ENCODE results near the gene ASRGL1. TPM values are rescaled to one million over a fixed set of nuclear protein-coding genes. Genes with fewer than 3 reads are reported as not detected.
"Not testable (repeated sequence)": the region's sequence is repeated elsewhere in the genome, so short reads cannot be mapped to it uniquely, and the experiment has no call there.

The ASRGL1 gene
- total RNA-seq, 1 donor from 2014 or later, result 17.0 TPM

- DNase-seq (ENCODE audit: low spot score), result no peak
- no peak for ATAC-seq
These were observed 7.0 kb downstream of the ASRGL1 start for GRCh38 chr11:62344210-62344609.

DNA sequence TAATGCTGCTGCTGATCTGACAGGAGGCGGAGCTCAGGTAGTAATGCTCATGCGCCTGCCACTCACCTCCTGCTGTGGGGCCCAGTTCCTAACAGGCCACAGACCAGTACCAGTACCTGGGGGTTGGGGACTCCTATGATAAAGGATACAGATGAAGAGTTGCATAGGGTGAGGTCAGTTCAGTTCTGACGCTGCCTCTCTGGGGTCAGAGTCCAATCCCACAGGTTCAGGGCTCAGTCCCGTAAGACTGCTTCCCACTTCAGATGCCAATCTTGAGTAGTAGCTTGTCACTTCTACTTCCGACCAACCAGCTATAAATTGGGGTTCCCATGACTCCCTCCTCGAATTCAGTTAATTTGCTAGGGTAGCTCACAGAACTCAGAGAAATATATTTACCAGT, 8.6 kb downstream of the ASRGL1 start:
- intact Hi-C loops (cut with DNase I), result no loop called here
- no peak for DNase-seq (ENCODE audit: low spot score)
- ATAC-seq, result no peak

More at GRCh38 chr11:62344210-62344609, 7.0 kb downstream of the ASRGL1 start:
- intact Hi-C loops (cut with DNase I), result no loop called here

GRCh38 chr11:62352355-62353336, 15.4 kb downstream of the ASRGL1 start:
- ATAC-seq (no peak), DNase-seq (ENCODE audit: low spot score) (no peak)
- intact Hi-C loops (cut with DNase I), result no loop called here

DNA sequence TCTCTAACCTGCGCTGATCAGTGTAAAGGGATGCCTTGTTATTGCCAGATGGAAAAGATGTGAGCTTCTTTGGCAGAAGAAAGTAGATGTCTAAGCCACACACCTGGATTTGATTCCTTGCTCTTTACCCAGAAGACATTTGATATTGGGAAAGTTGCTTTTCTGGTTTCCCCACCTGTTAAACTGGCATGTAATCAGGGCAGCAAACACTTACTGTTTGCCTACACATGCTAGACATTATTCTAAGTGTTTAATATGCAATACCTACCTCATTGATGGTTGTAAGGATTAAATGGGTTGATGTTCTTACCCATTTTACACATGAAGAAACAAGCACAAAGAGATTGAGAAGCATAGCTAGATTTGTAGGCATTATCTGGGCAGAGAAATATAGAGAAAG, 16.6 kb downstream of the ASRGL1 start:
- no peak for ATAC-seq
- no peak for DNase-seq (ENCODE audit: low spot score)
- intact Hi-C loops (cut with DNase I), result no loop called here

- ATAC-seq (no peak), DNase-seq (ENCODE audit: low spot score) (no peak)
- intact Hi-C loops (cut with DNase I), result no loop called here
These were observed 21.0 kb downstream of the ASRGL1 start for GRCh38 chr11:62358273-62358672.

DNA sequence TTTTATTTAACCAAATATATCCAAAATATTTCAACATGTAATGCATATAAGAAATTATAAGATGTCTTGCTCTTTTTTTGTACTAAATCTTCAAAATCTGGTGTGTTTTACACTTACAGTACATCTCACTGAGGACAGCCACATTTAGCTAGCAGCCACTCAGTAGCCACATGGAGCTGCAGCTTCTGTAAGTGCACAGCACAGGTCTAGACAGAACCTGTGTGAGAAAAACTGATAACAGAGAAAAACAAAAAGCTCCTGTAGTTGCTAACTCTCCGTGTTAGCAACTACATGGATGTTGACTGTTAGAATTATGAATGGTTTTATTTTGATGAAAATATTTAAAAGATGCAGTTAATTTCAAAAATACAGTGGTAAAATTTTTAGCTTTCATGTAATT, 22.2 kb downstream of the ASRGL1 start:
- ATAC-seq, result no peak
- intact Hi-C loops (cut with DNase I), result no loop called here
- no peak for DNase-seq (ENCODE audit: low spot score)

DNA sequence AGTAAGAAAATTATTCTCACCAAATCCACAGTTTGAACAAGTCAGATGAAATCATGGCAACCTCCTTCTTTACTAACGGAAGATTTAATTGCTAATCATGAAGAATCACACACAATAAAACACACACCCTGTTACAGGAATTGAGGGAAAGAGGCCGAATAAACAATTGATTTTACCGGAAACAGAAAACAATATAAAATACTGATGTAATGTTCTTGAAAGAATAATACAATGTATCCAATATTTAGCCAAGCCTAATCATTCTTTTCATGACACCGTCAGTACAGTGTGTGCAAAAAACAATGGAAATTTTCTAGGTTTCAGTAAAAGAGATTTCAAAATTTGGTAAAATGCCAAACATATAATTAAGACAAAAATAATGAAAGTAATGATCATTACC, 23.4 kb downstream of the ASRGL1 start:
- ATAC-seq, result no peak
- intact Hi-C loops (cut with DNase I), result no loop called here
- no peak for DNase-seq (ENCODE audit: low spot score)

DNA sequence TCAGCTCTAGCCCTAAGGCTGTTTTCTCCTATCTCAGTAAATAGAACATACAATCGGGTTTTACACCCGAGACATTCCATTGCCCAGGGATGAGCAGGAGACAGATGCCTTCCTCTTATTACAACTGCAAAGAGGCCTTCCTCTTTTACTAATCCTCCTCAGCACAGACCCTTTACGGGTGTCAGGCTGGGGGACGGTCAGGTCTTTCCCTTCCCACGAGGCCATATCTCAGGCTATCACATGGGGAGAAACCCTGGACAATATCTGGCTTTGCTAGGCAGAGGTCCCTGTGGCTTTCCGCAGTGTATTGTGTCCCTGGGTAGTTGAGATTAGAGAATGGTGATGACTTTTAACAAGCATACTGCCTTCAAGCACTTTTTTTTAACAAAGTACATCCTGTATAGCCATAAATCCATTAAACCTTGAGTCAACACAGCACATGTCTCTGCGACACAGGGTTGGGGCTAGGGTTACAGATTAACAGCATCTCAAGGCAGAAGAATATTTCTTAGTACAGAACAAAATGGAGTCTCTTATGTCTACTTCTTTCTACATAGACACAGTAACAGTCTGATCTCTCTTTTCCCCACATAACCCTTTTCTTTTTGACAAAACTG, 31.7 kb downstream of the ASRGL1 start:
- DNase-seq (ENCODE audit: low spot score); intact Hi-C loops (cut with DNase I); ATAC-seq: not testable (repeated sequence)

DNA sequence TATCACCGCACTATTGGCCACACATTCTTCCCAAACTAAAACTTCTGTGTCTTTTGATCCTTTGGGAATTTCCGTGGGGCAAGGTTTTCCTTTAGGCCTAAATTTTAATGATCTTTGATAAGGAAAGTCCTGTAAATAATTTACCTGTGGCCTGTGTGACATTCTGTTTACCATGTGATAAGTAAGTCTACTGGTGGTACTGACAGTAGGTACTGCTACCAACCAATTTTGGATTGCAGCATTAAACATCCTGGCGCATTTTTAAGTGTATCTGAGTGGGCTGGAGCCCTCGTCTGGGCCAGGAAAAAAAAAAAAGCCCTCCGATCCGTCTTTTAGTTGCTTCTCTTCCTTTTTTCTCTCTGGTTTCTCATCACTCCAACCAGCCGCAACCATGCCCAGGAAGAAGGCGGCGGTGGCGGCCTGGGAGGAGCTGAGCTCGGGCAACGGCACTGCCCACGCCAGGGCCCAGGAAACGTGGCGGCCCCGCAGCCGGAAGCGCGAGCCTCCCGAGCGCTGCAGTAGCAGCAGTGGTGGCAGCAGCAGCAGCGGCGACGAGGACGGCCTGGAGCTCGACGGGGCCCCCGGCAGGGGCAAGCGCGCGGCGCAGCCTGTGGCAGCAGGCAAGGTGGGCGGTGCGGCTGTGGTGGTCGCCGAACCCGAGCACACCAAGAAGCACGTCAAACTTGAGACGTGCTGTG, 33.6 kb downstream of the ASRGL1 start:
- ATAC-seq (no peak), DNase-seq (ENCODE audit: low spot score) (no peak)
- intact Hi-C loops (cut with DNase I), result no loop called here

GRCh38 chr11:62372871-62373270, 35.6 kb downstream of the ASRGL1 start:
- intact Hi-C loops (cut with DNase I), result no loop called here
- ATAC-seq (no peak), DNase-seq (ENCODE audit: low spot score) (no peak)

- intact Hi-C loops (cut with DNase I), result no loop called here
- no peak for DNase-seq (ENCODE audit: low spot score)
- no peak for ATAC-seq
These were observed 36.3 kb downstream of the ASRGL1 start for GRCh38 chr11:62373464-62374119.

GRCh38 chr11:62374801-62375200, 37.6 kb downstream of the ASRGL1 start:
- ATAC-seq, result no peak
- no peak for DNase-seq (ENCODE audit: low spot score)
- intact Hi-C loops (cut with DNase I), result no loop called here

GRCh38 chr11:62378459-62379063, 41.3 kb downstream of the ASRGL1 start:
- ATAC-seq; DNase-seq (ENCODE audit: low spot score); intact Hi-C loops (cut with DNase I): not testable (repeated sequence)

DNA sequence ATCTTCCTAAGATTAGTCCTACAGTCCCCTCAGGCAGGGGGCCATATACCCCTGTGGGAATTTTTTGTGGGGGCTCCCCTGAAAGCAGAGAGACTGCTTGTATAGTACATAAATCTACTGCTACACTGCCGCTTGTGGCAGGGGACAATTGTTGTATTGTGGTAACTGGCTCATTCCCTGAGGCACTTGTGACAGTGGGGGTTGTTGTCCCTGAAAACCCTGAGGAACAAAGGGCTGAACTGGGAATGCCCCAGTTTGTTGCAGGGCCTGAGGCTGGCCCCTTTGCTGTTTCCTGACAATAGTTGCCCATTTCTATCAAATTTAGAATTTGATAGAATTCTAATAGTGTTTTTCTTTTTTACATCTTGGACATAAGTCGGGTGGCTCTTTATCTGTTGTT, 42.3 kb downstream of the ASRGL1 start:
- ATAC-seq; intact Hi-C loops (cut with DNase I); DNase-seq (ENCODE audit: low spot score): not testable (repeated sequence)

GRCh38 chr11:62380821-62381245, 43.6 kb downstream of the ASRGL1 start:
- ATAC-seq (peak; percentile 92), DNase-seq (ENCODE audit: low spot score) (peak; percentile 62)
- intact Hi-C loops (cut with DNase I), result not testable (repeated sequence)

- DNase-seq (ENCODE audit: low spot score) (peak; percentile 22), ATAC-seq (no peak)
- intact Hi-C loops (cut with DNase I), result no loop called here
These were observed 46.6 kb downstream of the ASRGL1 start for GRCh38 chr11:62383822-62384221.

GRCh38 chr11:62386083-62386482, 48.8 kb downstream of the ASRGL1 start:
- intact Hi-C loops (cut with DNase I); ATAC-seq; DNase-seq (ENCODE audit: low spot score): not testable (repeated sequence)

DNA sequence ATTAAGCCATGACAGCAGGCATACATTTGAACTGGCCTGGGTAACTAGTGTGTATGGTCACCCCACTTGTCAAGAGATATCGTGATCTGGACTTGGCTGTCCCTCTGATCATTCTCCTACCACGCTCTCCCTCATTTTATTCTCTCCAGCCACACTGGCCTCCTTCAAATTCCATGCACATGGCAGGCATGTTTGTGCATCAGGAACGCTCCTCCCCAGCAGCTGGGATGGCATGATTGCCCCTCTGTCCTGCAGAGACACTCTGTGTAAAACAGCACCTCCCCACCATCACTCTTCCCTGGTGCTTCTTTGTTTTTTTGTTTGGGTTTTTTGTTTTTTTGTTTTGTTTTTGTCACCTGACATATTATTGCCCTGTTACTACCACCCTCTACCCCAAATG, 50.1 kb downstream of the ASRGL1 start:
- intact Hi-C loops (cut with DNase I), result no loop called here
- no peak for ATAC-seq
- peak; percentile 4 for DNase-seq (ENCODE audit: low spot score)

- DNase-seq (ENCODE audit: low spot score) (peak; percentile 33), ATAC-seq (no peak)
- intact Hi-C loops (cut with DNase I), result no loop called here
These were observed 51.8 kb downstream of the ASRGL1 start for GRCh38 chr11:62388999-62389398.

Data from sciatic nerve (tissue), 2 donors.